MM.1S (cell line): ENCODE measurements around the gene TNN.

Source experiments
- CTCF ChIP-seq: fragments of 300-600 bp; sonication (generic); IDR thresholded peaks from 2 replicates; pipeline ENCODE4 v1.5.1; 2016; ENCODE audit warnings: antibody characterized with exemption, low read length, mixed read lengths
- EZH2 ChIP-seq: fragments of 300-600 bp; sonication (generic); optimal IDR thresholded peaks from 2 replicates; pipeline ENCODE3; 2017; ENCODE audit warnings: low read depth, mild to moderate bottlenecking, antibody characterized with exemption, low read length, mixed read lengths

- TF ChIP-seq CTCF = no peak
- TF ChIP-seq EZH2 = no peak
These were observed 27.4 kb downstream of the TNN start for GRCh38 chr1:175095069-175095468.
